Small intestine (tissue), 7 donors: Measurements from ENCODE around the gene TMEM39A. TPM values are rescaled to one million over a fixed set of nuclear protein-coding genes. Genes with fewer than 3 reads are reported as not detected.
A peak's percentile ranks its signal among the peaks of the same experiment; 100 is the strongest.

Experiments used
- DNase-seq, 2 donors: peaks; one replicate each; pipeline versions ENCODE4 v3.0.0 to v3.0.0-alpha.2; 2013
- FAIRE-seq: peaks from 2 replicates; lab custom pipeline; 2012; peaks lifted over from hg19 to GRCh38; lab: Jason Lieb, UNC
- H3K27ac ChIP-seq, 3 donors: one replicate each; pipeline ENCODE4 v1.5.1; 2013; ENCODE audit warnings: low read length in 2 of 3, mild to moderate bottlenecking in 2 of 3, control low read depth in 1 of 3, inconsistent platforms in 1 of 3, low read depth in 1 of 3, moderate library complexity in 1 of 3
- H3K27me3 ChIP-seq, 3 donors: one replicate each; pipeline ENCODE4 v1.6.1; 2013; ENCODE audit warnings: low read length in 3 of 3, inconsistent platforms in 1 of 3; ENCODE audit not compliant: control insufficient read depth in 3 of 3, insufficient read depth in 3 of 3
- H3K36me3 ChIP-seq, 3 donors: one replicate each; pipeline ENCODE4 v1.6.1; 2013; ENCODE audit warnings: low read length in 3 of 3, inconsistent platforms in 1 of 3, low read depth in 1 of 3, mild to moderate bottlenecking in 1 of 3, moderate library complexity in 1 of 3; ENCODE audit not compliant: control insufficient read depth in 3 of 3, insufficient read depth in 2 of 3
- H3K4me1 ChIP-seq, 3 donors: one replicate each; pipeline ENCODE4 v1.6.1; 2013; ENCODE audit warnings: low read length in 2 of 3, inconsistent platforms in 1 of 3, low read depth in 1 of 3, mild to moderate bottlenecking in 1 of 3, moderate library complexity in 1 of 3; ENCODE audit not compliant: control insufficient read depth in 3 of 3, insufficient read depth in 2 of 3
- H3K4me3 ChIP-seq, 3 donors: one replicate each; pipeline ENCODE4 v1.5.1; 2013; ENCODE audit warnings: low read length in 3 of 3, control low read depth in 1 of 3, inconsistent platforms in 1 of 3, low read depth in 1 of 3, mild to moderate bottlenecking in 1 of 3, moderate library complexity in 1 of 3
- H3K9me3 ChIP-seq, 2 donors: one replicate each; pipeline ENCODE4 v1.6.1; 2013; ENCODE audit warnings: low read depth in 1 of 2, low read length in 1 of 2; ENCODE audit not compliant: control insufficient read depth in 2 of 2, insufficient read depth in 1 of 2
- WGBS, 3 donors: extraction: QIAGEN DNeasy Blood & Tissue Kit; methylation state at CpG; one replicate each; pipeline ENCODE4 v1.1.7; 2013; 5-methylcytosine and 5-hydroxymethylcytosine counted together
- polyA plus RNA-seq, 4 donors: library from polyadenylated mRNA; stranded (reverse) in 3 of 4; unstranded in 1 of 4; fragments of 200-250 nt in 3 of 4; fragments of 120-200 nt in 1 of 4; gene quantifications; one replicate each; pipeline versions ENCODE4 v1.2.1 to v1.2.3, GENCODE V29; 2013
- donor health status: healthy with polysubstance abuse.
- donor health status: control.
- donor health status: control.
- donor health status: Bipolar disorder and iron deficiency.
- donor health status: healthy.

TMEM39A gene
- polyA plus RNA-seq, 4 donors = 4.2 to 39.5 (median 6.8) TPM

- Histone ChIP-seq H3K27ac (no peak overlapping the region), H3K4me3 (no peak overlapping the region), H3K4me1 (no peaks in the 10 kb centered on the region), H3K36me3 (peaks cover 5 to 11% (median 10%) of the 10 kb centered on the region in 3 donors), H3K27me3 (no peaks in the 10 kb centered on the region), H3K9me3 (no peaks in the 10 kb centered on the region)
- FAIRE-seq (no peak), DNase-seq (no peak)
- WGBS, 3 donors = 90 to 96% (median 91%) methylated on average over 2 of the region's 2 CpGs
Observed at GRCh38 chr3:119481079-119481478, 17.7 kb upstream of the TMEM39A start.

GRCh38 chr3:119470866-119471265, 7.5 kb upstream of the TMEM39A start:
- H3K36me3 ChIP-seq = peaks cover 2 to 18% (median 5%) of the 10 kb centered on the region in 3 donors
- FAIRE-seq (no peak), DNase-seq (peak; percentile 48 to 91)
- H3K4me3 ChIP-seq = peak overlapping the region in 1 of 3 donors; percentile 3
- no peaks in the 10 kb centered on the region for H3K27me3 ChIP-seq
- H3K4me1 ChIP-seq = peaks cover 6 to 20% (median 8%) of the 10 kb centered on the region in 3 donors
- H3K9me3 ChIP-seq = no peaks in the 10 kb centered on the region
- peak overlapping the region in 2 of 3 donors; percentile 54 to 75 for H3K27ac ChIP-seq
- 25 to 75% (median 41%) methylated on average over 6 of the region's 6 CpGs for WGBS, 3 donors

GRCh38 chr3:119469418-119470189, 6.2 kb upstream of the TMEM39A start:
- 10 to 15% (median 14%) methylated on average over 16 of the region's 16 CpGs for WGBS, 3 donors
- FAIRE-seq (no peak), DNase-seq (no peak)
- H3K4me1 ChIP-seq = peaks cover 6 to 20% (median 8%) of the 10 kb centered on the region in 3 donors
- H3K27ac ChIP-seq = peak overlapping the region in 2 of 3 donors; percentile 33 to 91
- no peaks in the 10 kb centered on the region for H3K9me3 ChIP-seq
- H3K27me3 ChIP-seq = no peaks in the 10 kb centered on the region
- H3K4me3 ChIP-seq = peak overlapping the region; percentile 79 to 95 (median 86)
- H3K36me3 ChIP-seq = peaks cover 2 to 12% (median 5%) of the 10 kb centered on the region in 3 donors

GRCh38 chr3:119468041-119468440, 4.6 kb upstream of the TMEM39A start:
- peak in 1 of 2 donors; percentile 2 for DNase-seq
- WGBS, 3 donors = 65 to 87% (median 68%) methylated on average over 2 of the region's 2 CpGs
- H3K4me1 ChIP-seq = peaks cover 6 to 25% (median 9%) of the 10 kb centered on the region in 3 donors
- H3K36me3 ChIP-seq = peaks cover 2 to 10% (median 5%) of the 10 kb centered on the region in 3 donors
- no peaks in the 10 kb centered on the region for H3K27me3 ChIP-seq
- no peak overlapping the region for H3K4me3 ChIP-seq
- no peaks in the 10 kb centered on the region for H3K9me3 ChIP-seq
- FAIRE-seq = no peak
- peak overlapping the region in 1 of 3 donors; percentile 91 for H3K27ac ChIP-seq

GRCh38 chr3:119457246-119457645, 6.2 kb downstream of the TMEM39A start:
- peaks cover 16 to 23% (median 23%) of the 10 kb centered on the region in 3 donors for H3K36me3 ChIP-seq
- DNase-seq (no peak), FAIRE-seq (no peak)
- H3K4me1 ChIP-seq = peaks cover 0 to 5% (median 3%) of the 10 kb centered on the region in 3 donors
- H3K27ac ChIP-seq = no peak overlapping the region
- no peaks in the 10 kb centered on the region for H3K9me3 ChIP-seq
- no peaks in the 10 kb centered on the region for H3K27me3 ChIP-seq
- 70 to 97% (median 94%) methylated on average over 4 of the region's 4 CpGs for WGBS, 3 donors
- no peak overlapping the region for H3K4me3 ChIP-seq

GRCh38 chr3:119456469-119456868, 6.9 kb downstream of the TMEM39A start:
- H3K4me3 ChIP-seq = no peak overlapping the region
- H3K27ac ChIP-seq = no peak overlapping the region
- H3K27me3 ChIP-seq = no peaks in the 10 kb centered on the region
- H3K9me3 ChIP-seq = no peaks in the 10 kb centered on the region
- no peak for FAIRE-seq
- peaks cover 0 to 3% (median 0%) of the 10 kb centered on the region in 3 donors for H3K4me1 ChIP-seq
- WGBS, 3 donors = 90 to 95% (median 92%) methylated on average over 1 of the region's 1 CpG
- peaks cover 16 to 25% (median 23%) of the 10 kb centered on the region in 3 donors for H3K36me3 ChIP-seq
- no peak for DNase-seq

GRCh38 chr3:119453822-119454221, 9.6 kb downstream of the TMEM39A start:
- Histone ChIP-seq H3K36me3 (peaks cover 16 to 37% (median 18%) of the 10 kb centered on the region in 3 donors), H3K9me3 (no peaks in the 10 kb centered on the region), H3K4me1 (no peaks in the 10 kb centered on the region), H3K27me3 (no peaks in the 10 kb centered on the region), H3K4me3 (no peak overlapping the region), H3K27ac (no peak overlapping the region)
- WGBS, 3 donors = 72 to 88% (median 85%) methylated on average over 1 of the region's 1 CpG
- DNase-seq = no peak
- FAIRE-seq = no peak

GRCh38 chr3:119444590-119444989, 18.8 kb downstream of the TMEM39A start:
- FAIRE-seq (no peak), DNase-seq (no peak)
- no peak overlapping the region for H3K4me3 ChIP-seq
- H3K36me3 ChIP-seq = peaks cover 9 to 35% (median 16%) of the 10 kb centered on the region in 3 donors
- H3K4me1 ChIP-seq = no peaks in the 10 kb centered on the region
- peaks cover 0 to 4% of the 10 kb centered on the region in 2 donors for H3K9me3 ChIP-seq
- H3K27me3 ChIP-seq = no peaks in the 10 kb centered on the region
- H3K27ac ChIP-seq = no peak overlapping the region
- 91 to 99% (median 97%) methylated on average over 2 of the region's 2 CpGs for WGBS, 3 donors
